Upper lobe of left lung (tissue), 6 donors: ENCODE data around the gene CEP104. TPM values are rescaled to one million over a fixed set of nuclear protein-coding genes. Genes with fewer than 3 reads are reported as not detected.

Experiments
- ATAC-seq, 2 donors: fragments of 200-7000 bp; cut with Tn5 transposase; one replicate each; pipeline ENCODE4 v1.9.1; 2022; ENCODE audit warnings: mild to moderate bottlenecking in 2 of 2, moderate library complexity in 2 of 2; ENCODE audit not compliant: low FRiP score in 2 of 2
- DNase-seq, 2 donors: peaks; one replicate each; pipeline ENCODE4 v3.0.0-alpha.2; 2019 to 2020
- H3K27ac ChIP-seq, 4 donors: fragments of 200-600 bp; sonication (generic); one replicate each; pipeline ENCODE4 v1.5.1; 2016 to 2019
- H3K27me3 ChIP-seq, 4 donors: fragments of 200-600 bp; sonication (generic); one replicate each; pipeline ENCODE4 v1.5.1; 2017 to 2019
- H3K36me3 ChIP-seq, 4 donors: fragments of 200-600 bp; sonication (generic); one replicate each; pipeline ENCODE4 v1.5.1; 2016 to 2019
- H3K4me1 ChIP-seq, 4 donors: fragments of 200-600 bp; sonication (generic); one replicate each; pipeline ENCODE4 v1.5.1; 2018 to 2019
- H3K4me3 ChIP-seq, 4 donors: fragments of 200-600 bp; sonication (generic); one replicate each; pipeline ENCODE4 v1.5.1; 2017 to 2019; ENCODE audit warnings: mild to moderate bottlenecking in 2 of 4, moderate library complexity in 1 of 4
- H3K9me3 ChIP-seq, 4 donors: fragments of 200-600 bp; sonication (generic); one replicate each; pipeline ENCODE4 v1.5.1; 2018 to 2019
- EP300 ChIP-seq, 4 donors: sonication (generic); formaldehyde crosslinking; IDR thresholded peaks; one replicate each; pipeline ENCODE4 v1.5.1; 2017; ENCODE audit warnings: antibody characterized with exemption in 4 of 4, control low read depth in 2 of 4
- POLR2A ChIP-seq, 4 donors: fragments of 450-650 bp; IDR thresholded peaks; one replicate each; pipeline ENCODE4 v1.5.1; 2016 to 2017; ENCODE audit warnings: antibody characterized with exemption in 4 of 4, mild to moderate bottlenecking in 2 of 4
- POLR2AphosphoS5 ChIP-seq, 2 donors: sonication (generic); formaldehyde crosslinking; IDR thresholded peaks; one replicate each; pipeline ENCODE4 v1.5.1; 2017; ENCODE audit warnings: antibody characterized with exemption in 2 of 2
- WGBS, 2 donors: methylation state at CpG; one replicate each; pipeline ENCODE4 v1.1.5; 2017 to 2018; 5-methylcytosine and 5-hydroxymethylcytosine counted together
- total RNA-seq, 6 donors: library from RNA; depleted of rRNA in 4 of 6; stranded (reverse); fragments of >200 nt in 4 of 6; gene quantifications; one replicate each; pipeline versions ENCODE4 v1.1.0 to v1.2.1, GENCODE V29; 2016 to 2021
- TF ChIP-seq, protein P1 (sequence below), 6 experiments: fragments of 450-650 bp in 4 of 6; fragments of 200-600 bp in 2 of 6; sonication (generic) in 2 of 6; IDR thresholded peaks; one replicate each; pipeline ENCODE4 v1.5.1; 2016 to 2019; ENCODE audit warnings: antibody characterized with exemption in 6 of 6
- donor health status: DM: no; HTN: no; CAD: no; lungs with moderate emphysema.
- donor health status: DM: no; HTN: yes; CAD: no; lungs with severe emphysema.

The CEP104 gene
- total RNA-seq, 6 donors from 2014 or later = 37.7 to 118 (median 53.6) TPM

DNA sequence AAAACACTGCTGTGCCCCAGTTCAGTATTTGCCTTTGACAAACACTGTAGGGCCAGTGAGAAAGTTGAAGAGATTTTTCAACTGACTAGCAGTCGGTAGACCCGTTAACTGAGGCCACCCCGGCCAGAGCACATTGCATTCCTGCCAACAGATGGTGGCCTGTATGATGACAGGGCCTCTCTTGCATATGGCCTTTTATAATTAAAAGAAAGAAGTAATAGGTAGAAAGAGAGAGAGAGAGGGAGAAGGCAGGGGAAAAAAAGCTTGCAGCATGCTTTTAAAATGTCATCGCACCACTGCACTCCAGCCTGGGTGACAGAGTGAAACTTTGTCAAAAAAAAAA, 47.8 kb upstream of the CEP104 start:
- H3K9me3 ChIP-seq = no peaks in the 10 kb centered on the region
- H3K4me1 ChIP-seq = peaks cover 3 to 5% (median 4%) of the 10 kb centered on the region in 4 donors
- DNase-seq (no peak), ATAC-seq (no peak)
- TF ChIP-seq POLR2A (IDR thresholded peaks at IDR 0.05) (no peak), POLR2AphosphoS5 (IDR thresholded peaks at IDR 0.05) (no peak), EP300 (IDR thresholded peaks at IDR 0.05) (no peak)
- TF ChIP-seq, protein P1, sequence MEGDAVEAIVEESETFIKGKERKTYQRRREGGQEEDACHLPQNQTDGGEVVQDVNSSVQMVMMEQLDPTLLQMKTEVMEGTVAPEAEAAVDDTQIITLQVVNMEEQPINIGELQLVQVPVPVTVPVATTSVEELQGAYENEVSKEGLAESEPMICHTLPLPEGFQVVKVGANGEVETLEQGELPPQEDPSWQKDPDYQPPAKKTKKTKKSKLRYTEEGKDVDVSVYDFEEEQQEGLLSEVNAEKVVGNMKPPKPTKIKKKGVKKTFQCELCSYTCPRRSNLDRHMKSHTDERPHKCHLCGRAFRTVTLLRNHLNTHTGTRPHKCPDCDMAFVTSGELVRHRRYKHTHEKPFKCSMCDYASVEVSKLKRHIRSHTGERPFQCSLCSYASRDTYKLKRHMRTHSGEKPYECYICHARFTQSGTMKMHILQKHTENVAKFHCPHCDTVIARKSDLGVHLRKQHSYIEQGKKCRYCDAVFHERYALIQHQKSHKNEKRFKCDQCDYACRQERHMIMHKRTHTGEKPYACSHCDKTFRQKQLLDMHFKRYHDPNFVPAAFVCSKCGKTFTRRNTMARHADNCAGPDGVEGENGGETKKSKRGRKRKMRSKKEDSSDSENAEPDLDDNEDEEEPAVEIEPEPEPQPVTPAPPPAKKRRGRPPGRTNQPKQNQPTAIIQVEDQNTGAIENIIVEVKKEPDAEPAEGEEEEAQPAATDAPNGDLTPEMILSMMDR (IDR thresholded peaks at IDR 0.05) = no peak
- H3K36me3 ChIP-seq = no peaks in the 10 kb centered on the region
- WGBS, 2 donors = 79 to 85% methylated on average over 4 of the region's 4 CpGs
- no peak overlapping the region for H3K27ac ChIP-seq
- no peak overlapping the region for H3K4me3 ChIP-seq
- H3K27me3 ChIP-seq = no peaks in the 10 kb centered on the region

GRCh38 chr1:3904006-3904842, 47.2 kb upstream of the CEP104 start:
- H3K9me3 ChIP-seq = no peaks in the 10 kb centered on the region
- H3K27me3 ChIP-seq = no peaks in the 10 kb centered on the region
- TF ChIP-seq POLR2AphosphoS5 (IDR thresholded peaks at IDR 0.05) (no peak), POLR2A (IDR thresholded peaks at IDR 0.05) (no peak), EP300 (IDR thresholded peaks at IDR 0.05) (no peak)
- TF ChIP-seq, protein P1 (IDR thresholded peaks at IDR 0.05) = no peak
- H3K4me3 ChIP-seq = no peak overlapping the region
- peaks cover 5 to 10% (median 7%) of the 10 kb centered on the region in 4 donors for H3K4me1 ChIP-seq
- H3K27ac ChIP-seq = no peak overlapping the region
- H3K36me3 ChIP-seq = no peaks in the 10 kb centered on the region
- ATAC-seq = no peak
- peak in 1 of 2 donors; percentile 56 for DNase-seq
- 78 to 85% methylated on average over 19 to 24 of the region's 24 CpGs for WGBS, 2 donors

GRCh38 chr1:3903141-3904005, 46.4 kb upstream of the CEP104 start:
- no peaks in the 10 kb centered on the region for H3K27me3 ChIP-seq
- H3K4me3 ChIP-seq = no peak overlapping the region
- no peak for DNase-seq
- no peak overlapping the region for H3K27ac ChIP-seq
- no peaks in the 10 kb centered on the region for H3K36me3 ChIP-seq
- ATAC-seq = no peak
- H3K4me1 ChIP-seq = peaks cover 10 to 18% (median 11%) of the 10 kb centered on the region in 4 donors
- peaks cover 0 to 2% (median under 1%) of the 10 kb centered on the region in 4 donors for H3K9me3 ChIP-seq
- WGBS, 2 donors = 77 to 85% methylated on average over 15 to 16 of the region's 16 CpGs
- TF ChIP-seq POLR2A (IDR thresholded peaks at IDR 0.05) (no peak), EP300 (IDR thresholded peaks at IDR 0.05) (no peak), POLR2AphosphoS5 (IDR thresholded peaks at IDR 0.05) (no peak)
- TF ChIP-seq, protein P1 (IDR thresholded peaks at IDR 0.05) = no peak

DNA sequence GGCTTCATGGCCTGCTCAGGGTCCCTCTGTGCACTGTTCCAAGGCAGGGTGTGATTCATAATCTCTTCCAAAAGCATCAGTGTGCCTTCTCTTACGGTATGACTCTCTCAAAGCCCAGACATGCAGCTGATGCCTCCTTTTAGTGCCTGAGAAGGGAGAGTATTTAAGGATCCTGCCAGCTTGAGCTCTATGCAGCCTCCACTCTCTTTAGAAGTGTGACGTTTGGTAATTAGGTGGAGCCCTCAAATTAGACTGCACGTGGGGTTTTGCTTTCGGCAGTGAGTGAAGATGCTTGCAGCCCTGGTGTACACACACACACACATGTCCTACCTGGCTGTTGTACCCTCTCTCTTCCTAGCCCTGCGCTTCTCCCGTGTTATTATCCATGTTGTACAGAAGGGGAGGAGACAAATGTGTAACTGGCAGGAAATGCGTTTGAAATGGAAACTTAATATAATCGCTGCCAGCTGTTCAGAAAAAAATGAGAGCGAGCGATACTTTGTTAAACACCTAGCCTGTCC, 45.6 kb upstream of the CEP104 start:
- H3K4me3 ChIP-seq = no peak overlapping the region
- ATAC-seq = no peak
- peaks cover 0 to 5% (median 2%) of the 10 kb centered on the region in 4 donors for H3K9me3 ChIP-seq
- whole genome bisulfite sequencing, 2 donors = 76 to 88% methylated on average over 10 of the region's 10 CpGs
- DNase-seq = no peak
- H3K27ac ChIP-seq = no peak overlapping the region
- TF ChIP-seq POLR2AphosphoS5 (IDR thresholded peaks at IDR 0.05) (no peak), POLR2A (IDR thresholded peaks at IDR 0.05) (no peak), EP300 (IDR thresholded peaks at IDR 0.05) (no peak)
- TF ChIP-seq, protein P1 (IDR thresholded peaks at IDR 0.05) = no peak
- H3K27me3 ChIP-seq = no peaks in the 10 kb centered on the region
- peaks cover 10 to 18% (median 11%) of the 10 kb centered on the region in 4 donors for H3K4me1 ChIP-seq
- H3K36me3 ChIP-seq = no peaks in the 10 kb centered on the region
